NT2/D1 (cell line): ENCODE measurements around the gene MRPL32.

Experiments
- DNase-seq: peaks from one replicate; pipeline ENCODE4 v3.0.0-alpha.2; 2011; ENCODE audit warnings: low read depth, low spot score
- H3K27me3 ChIP-seq: 2 replicates; pipeline ENCODE4 v1.6.0; 2011; ENCODE audit warnings: mild to moderate bottlenecking; ENCODE audit not compliant: insufficient read length, insufficient read depth
- H3K36me3 ChIP-seq: 2 replicates; pipeline ENCODE4 v1.6.1; 2011; ENCODE audit warnings: mild to moderate bottlenecking, low read length, mixed read lengths; ENCODE audit not compliant: insufficient read depth, insufficient read length
- H3K4me1 ChIP-seq: 2 replicates; pipeline ENCODE4 v1.5.1; 2011; ENCODE audit not compliant: insufficient read depth, insufficient read length
- H3K4me3 ChIP-seq: 2 replicates; pipeline ENCODE4 v1.5.1; 2011; ENCODE audit warnings: low read depth; ENCODE audit not compliant: insufficient read length
- H3K9ac ChIP-seq: 2 replicates; pipeline ENCODE4 v1.6.0; 2011; ENCODE audit warnings: low read depth; ENCODE audit not compliant: insufficient read length
- H3K9me3 ChIP-seq: 2 replicates; pipeline ENCODE4 v1.5.1; 2011; ENCODE audit warnings: mild to moderate bottlenecking, low read length; ENCODE audit not compliant: insufficient read depth
- SUZ12 ChIP-seq: IDR thresholded peaks from 2 replicates; pipeline ENCODE4 v1.6.1; 2011; ENCODE audit not compliant: insufficient read length, insufficient read depth; ENCODE audit errors: extremely low read depth
- YY1 ChIP-seq: IDR thresholded peaks from 2 replicates; pipeline ENCODE4 v1.6.1; 2011; ENCODE audit not compliant: insufficient read length, insufficient read depth
- ZNF274 ChIP-seq: IDR thresholded peaks from 2 replicates; pipeline ENCODE4 v1.6.1; 2011; ENCODE audit warnings: mild to moderate bottlenecking, low read depth, low read length

MRPL32 gene

DNA sequence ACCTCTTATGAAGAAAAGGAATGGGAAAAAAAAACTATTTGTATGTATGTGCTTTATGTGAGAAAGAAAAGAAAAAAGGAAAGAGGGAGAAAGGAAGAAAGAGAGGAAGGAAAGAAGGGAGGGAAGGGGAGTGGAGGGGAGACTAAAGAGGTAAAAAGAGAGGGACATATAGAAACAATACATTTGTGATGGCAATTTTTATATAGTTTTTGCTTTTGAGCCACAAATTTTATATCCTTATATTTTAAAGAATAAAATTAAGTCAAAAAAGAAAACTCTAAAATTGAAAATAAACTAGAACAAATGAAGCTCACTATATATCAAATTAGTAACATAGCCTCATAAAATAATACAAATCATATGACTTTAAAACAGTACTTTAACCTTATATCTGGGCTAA, 31.3 kb upstream of the MRPL32 start:
- no peak overlapping the region for H3K9ac ChIP-seq
- TF ChIP-seq ZNF274 = no peak
- H3K9me3 ChIP-seq = peaks cover 2% of the 10 kb centered on the region; the same call in 1 of the 2 replicates
- no peaks in the 10 kb centered on the region for H3K27me3 ChIP-seq
- no peak overlapping the region for H3K4me3 ChIP-seq
- H3K36me3 ChIP-seq = no peaks in the 10 kb centered on the region
- no peaks in the 10 kb centered on the region for H3K4me1 ChIP-seq
- no peak for DNase-seq

DNA sequence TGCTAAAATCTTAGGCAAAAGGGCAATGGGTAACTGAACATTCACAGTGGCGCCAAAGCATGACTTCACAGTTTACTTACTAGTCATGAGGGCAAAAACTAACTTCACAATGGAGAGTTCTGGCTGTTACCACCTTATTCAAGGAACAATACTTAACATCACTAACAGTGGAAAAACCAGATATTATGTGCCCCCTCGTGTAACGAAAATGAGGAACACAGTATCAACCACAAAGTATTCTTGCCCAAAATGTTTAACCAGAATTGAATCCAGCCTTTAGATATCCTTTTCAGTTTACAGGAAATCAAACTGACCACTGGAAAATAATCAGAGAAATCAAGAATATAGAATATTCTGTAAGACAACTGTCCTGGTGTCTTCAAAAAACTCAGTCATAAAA, 29.8 kb upstream of the MRPL32 start:
- no peak overlapping the region for H3K4me3 ChIP-seq
- H3K9me3 ChIP-seq = no peaks in the 10 kb centered on the region
- H3K4me1 ChIP-seq = no peaks in the 10 kb centered on the region
- TF ChIP-seq ZNF274 = no peak
- no peak for TF ChIP-seq YY1
- no peak for TF ChIP-seq SUZ12
- H3K36me3 ChIP-seq = no peaks in the 10 kb centered on the region
- H3K27me3 ChIP-seq = no peaks in the 10 kb centered on the region
- no peak for DNase-seq
- H3K9ac ChIP-seq = no peak overlapping the region

DNA sequence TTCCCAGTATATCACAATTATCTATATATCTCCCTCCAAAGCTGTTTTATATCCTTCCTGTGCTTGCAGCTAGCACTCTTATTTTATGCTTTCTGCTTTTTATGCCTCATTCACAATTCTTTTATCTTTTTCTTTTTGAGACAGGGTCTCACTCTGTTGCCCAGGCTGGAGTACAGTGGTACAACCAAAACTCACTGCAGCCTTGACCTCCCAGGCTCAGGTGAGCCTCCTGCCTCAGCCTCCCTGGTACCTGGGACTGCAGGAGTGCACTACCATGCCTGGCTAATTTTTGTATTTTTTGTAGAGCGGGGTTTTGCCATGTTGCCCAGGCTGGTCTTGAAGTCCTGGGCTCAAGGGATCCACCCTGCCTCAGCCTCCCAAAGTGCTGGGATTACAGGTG, 26.0 kb upstream of the MRPL32 start:
- TF ChIP-seq ZNF274 = no peak
- TF ChIP-seq SUZ12 = no peak
- no peak for TF ChIP-seq YY1
- H3K4me3 ChIP-seq = no peak overlapping the region
- H3K36me3 ChIP-seq = peaks cover 13% of the 10 kb centered on the region
- DNase-seq = no peak
- peaks cover 13% of the 10 kb centered on the region; the same call in 1 of the 2 replicates for H3K9me3 ChIP-seq
- H3K9ac ChIP-seq = no peak overlapping the region
- H3K4me1 ChIP-seq = peaks cover 3% of the 10 kb centered on the region
- H3K27me3 ChIP-seq = no peaks in the 10 kb centered on the region

DNA sequence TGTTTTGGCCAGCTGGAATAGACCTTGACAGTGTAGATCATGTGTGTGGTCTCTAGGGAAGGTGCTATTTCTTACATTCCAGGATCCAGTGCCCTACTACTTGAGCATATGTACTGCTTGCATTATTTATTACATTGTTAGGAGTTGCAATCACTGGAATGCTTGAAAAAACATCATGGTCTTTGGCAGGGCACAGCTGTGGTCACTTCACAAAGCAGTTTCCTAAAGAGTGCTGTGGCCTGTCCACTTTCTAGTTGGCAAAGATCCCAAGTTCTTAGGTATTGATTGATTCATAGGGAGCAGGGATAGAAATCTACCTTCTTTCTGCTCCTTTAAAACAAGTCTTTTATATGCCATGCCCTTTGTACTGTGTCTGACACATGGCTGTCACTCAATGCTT, 24.9 kb upstream of the MRPL32 start:
- Histone ChIP-seq H3K9me3 (peaks cover 13% of the 10 kb centered on the region; the same call in 1 of the 2 replicates), H3K4me1 (peaks cover 3% of the 10 kb centered on the region), H3K36me3 (peaks cover 13% of the 10 kb centered on the region), H3K9ac (no peak overlapping the region), H3K4me3 (no peak overlapping the region), H3K27me3 (no peaks in the 10 kb centered on the region)
- no peak for TF ChIP-seq YY1
- no peak for TF ChIP-seq ZNF274
- TF ChIP-seq SUZ12 = no peak
- DNase-seq = no peak

DNA sequence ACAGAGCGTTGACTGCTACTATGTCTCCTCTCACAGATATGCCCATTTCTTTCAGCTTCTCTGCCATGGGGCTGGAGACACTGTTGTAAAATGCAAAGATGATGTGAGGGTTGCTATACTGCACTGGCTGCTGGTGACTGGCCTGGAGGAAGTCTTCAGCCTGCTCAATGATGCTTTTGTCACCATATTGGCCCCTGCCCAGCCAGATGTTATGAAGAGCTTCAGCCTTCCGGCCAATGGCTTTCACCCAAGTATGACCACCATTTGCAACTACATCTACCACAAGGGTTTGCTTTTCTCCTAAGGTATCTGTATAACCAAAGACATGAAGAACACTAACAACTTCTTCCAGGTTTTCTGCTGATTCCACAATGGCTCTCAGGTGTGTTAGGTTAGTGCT, 21.9 kb upstream of the MRPL32 start:
- Histone ChIP-seq H3K36me3 (peaks cover 28% of the 10 kb centered on the region), H3K4me1 (peaks cover 3% of the 10 kb centered on the region), H3K4me3 (no peak overlapping the region), H3K9me3 (peaks cover 13% of the 10 kb centered on the region; the same call in 1 of the 2 replicates), H3K9ac (no peak overlapping the region), H3K27me3 (no peaks in the 10 kb centered on the region)
- TF ChIP-seq YY1 = no peak
- TF ChIP-seq SUZ12 = no peak
- no peak for TF ChIP-seq ZNF274
- DNase-seq = no peak

DNA sequence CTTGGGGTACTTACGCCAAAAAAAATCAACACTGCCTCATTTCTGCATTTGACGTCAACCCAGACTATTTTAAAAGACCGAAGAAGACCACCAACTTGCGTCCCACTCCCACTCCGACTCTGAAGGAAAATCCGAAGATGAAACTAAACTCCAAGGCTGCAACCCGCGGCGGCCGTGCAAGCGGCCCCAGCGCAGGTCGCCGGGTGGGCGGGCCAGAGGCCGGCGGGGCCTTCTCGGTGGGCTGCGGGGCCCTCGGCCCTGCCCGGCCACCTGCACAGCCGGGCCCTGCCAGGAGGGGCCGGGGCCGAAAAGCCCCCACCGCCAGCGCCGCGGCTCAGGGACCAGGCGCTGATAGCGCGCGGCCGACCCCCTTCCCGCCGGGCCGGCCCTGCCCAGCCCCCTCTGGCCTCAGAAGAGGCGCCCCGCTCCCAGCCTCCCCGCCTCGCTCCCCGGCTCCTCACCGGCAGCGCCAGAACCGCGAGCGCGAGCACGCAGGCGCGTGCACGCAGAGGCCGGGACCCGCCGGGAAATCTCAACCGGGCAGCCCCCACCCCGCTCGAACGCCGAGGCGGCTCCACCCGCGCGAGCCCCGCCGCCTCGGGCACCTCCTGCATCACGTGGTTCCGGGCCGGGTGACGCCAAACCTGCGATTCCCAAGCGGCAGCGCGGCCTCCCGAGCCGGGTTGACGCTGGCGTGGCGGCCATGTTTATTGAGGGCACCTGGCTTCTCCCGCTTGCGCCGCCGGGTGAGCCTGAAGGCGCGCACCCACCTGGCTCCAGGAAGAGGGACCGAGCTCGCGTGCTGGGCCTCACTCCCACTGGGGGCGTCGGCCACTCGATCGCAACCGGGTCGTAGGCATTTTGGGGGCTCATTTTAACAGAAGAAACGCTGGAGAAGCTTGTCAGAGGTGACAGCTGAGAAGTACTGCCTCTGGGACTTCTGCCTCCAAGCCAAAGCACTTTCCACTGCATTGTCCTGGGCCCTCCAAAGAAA, 20.4 kb upstream of the MRPL32 start, which contains the start of gene C7orf25:
Gene C7orf25 (minus strand): TSS at position 617 of the 994 bp plus-strand sequence. CDS start 1,170 bp downstream, outside the sequence.
- peak; percentile 98 for DNase-seq
- no peak for TF ChIP-seq ZNF274
- peak; percentile 98 for TF ChIP-seq YY1
- no peak for TF ChIP-seq SUZ12
- Histone ChIP-seq H3K27me3 (no peaks in the 10 kb centered on the region), H3K36me3 (peaks cover 42% of the 10 kb centered on the region), H3K9ac (peak within 1 kb of the TSS; percentile 85), H3K4me1 (peaks cover 3% of the 10 kb centered on the region), H3K4me3 (peak within 1 kb of the TSS; percentile 69), H3K9me3 (peaks cover 13% of the 10 kb centered on the region; the same call in 1 of the 2 replicates)

DNA sequence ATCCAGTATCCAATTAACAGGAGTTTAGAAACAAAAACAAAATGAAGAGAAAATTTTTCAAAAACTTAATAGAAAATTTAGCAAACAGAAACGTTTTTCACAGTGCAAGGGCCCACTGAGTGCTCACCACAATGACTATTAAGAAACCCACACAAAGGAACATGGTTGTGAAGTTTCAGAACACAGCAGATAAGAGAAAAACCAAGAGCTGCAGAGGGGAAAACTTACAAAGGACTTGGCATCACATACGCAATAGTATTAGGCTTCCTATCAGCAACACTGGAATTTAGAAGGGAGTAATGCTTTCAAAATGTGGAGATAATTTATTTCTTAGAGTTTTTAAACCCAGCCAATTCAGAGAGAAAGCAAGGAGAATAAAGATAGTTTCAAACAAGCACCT, 18.6 kb upstream of the MRPL32 start:
- Histone ChIP-seq H3K36me3 (peaks cover 59% of the 10 kb centered on the region), H3K27me3 (no peaks in the 10 kb centered on the region), H3K9me3 (peaks cover 13% of the 10 kb centered on the region; the same call in 1 of the 2 replicates), H3K9ac (no peak overlapping the region), H3K4me3 (no peak overlapping the region), H3K4me1 (peaks cover 3% of the 10 kb centered on the region)
- TF ChIP-seq YY1 (no peak), SUZ12 (no peak), ZNF274 (no peak)
- DNase-seq = no peak
